Activated CD8-positive, alpha-beta memory T cell treated with anti-CD3 and anti-CD28 coated beads, Interleukin-2, amount 50 U/mL, for 1 hour (primary cell): Measurements from ENCODE around the gene CRYGS.

Experiments
- DNase-seq: peaks from one replicate; pipeline ENCODE4 v3.0.0-alpha.2; 2020; ENCODE audit errors: extremely low read depth

CRYGS gene

DNA sequence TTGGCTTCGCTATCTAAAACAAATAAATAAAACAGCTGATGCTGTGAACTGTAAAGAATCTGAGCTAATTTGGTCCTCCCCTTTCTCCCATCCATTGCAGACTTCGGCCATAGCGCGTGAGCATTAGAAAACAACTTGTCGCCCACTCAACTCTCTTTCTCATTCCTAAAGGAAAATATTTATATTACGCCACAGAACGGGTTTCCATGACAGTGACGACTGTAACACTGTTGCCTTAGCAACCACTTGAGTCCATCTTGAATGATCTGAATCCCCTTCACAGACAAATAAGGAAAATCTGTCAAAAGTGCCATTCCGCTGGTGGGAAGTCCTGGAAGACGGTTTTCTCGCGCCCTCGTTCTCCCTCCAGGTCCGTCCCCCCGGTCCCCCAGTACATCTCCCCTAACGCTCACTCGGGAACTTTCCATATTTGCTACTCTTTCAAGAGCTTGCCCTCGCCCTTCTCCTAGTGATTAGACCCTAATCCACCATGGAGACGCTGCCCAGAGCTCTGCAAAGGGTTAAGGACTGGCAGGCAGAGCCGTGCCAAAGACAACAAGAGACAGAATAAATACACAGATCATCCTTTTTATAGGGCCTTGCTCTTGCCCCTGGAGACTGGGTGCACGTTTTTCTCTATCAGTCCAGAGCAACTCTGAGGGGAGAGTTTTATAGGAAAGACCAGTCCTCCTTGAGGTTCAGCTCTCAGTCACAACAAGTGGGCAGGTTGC lies 50.5 kb downstream of the CRYGS start:
- DNase-seq: no peak

DNA sequence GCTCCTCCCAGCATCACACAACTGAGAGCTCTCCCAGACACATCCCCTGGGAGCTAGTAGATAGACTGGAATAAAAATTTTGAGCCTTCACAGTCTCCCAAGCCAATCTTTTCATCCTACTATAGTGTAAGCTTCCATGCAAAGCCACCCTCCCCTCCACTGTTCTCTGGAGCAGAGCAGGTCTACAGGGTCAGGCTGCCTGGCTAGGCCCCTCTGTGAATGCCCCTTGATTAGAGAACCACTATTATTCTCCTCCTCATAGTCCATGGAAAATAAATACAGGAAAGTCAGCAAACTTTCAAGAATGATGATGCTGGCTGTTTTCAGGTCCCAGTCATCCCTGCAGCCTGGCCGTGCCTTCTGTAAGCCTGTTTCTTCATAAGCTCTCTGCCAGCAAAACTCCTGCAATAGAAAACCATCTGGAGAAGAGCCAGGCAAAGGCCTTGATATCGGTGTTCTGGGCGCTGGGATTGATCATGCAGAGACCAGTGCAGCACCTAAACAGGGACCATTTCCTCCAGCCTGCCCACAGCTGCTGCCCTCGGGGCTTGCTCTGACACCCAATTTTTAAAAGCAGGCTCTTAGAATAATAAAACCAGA lies 51.7 kb downstream of the CRYGS start:
- no peak for DNase-seq

DNA sequence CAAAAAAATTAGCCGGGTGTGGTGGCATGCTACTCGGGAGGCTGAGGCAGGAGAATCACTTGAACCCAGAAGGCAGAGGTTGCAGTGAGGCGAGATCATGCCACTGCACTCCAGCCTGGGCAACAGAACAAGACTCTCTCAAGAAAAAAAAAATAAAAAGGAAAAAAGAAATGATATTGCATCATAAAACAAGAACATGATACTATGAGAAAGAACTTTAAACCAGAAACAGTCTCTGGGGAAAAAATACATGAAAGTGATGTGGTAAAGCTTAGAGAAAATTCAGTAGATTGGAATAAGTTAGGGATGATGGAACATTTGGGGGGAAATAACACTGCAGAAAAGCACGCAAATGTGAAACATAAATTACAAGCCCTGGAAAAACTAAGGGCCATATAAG lies 54.7 kb downstream of the CRYGS start:
- DNase-seq: no peak
